ENCODE measurements around the gene COG6. TPM values are rescaled to one million over a fixed set of nuclear protein-coding genes. Genes with fewer than 3 reads are reported as not detected.

The COG6 gene
- total and polyA plus RNA-seq, 2 of the 8 experiments (the other 6 are each of a cell fraction or from before 2014, with no cell fraction given): 8.8 to 22.3 TPM

DNA sequence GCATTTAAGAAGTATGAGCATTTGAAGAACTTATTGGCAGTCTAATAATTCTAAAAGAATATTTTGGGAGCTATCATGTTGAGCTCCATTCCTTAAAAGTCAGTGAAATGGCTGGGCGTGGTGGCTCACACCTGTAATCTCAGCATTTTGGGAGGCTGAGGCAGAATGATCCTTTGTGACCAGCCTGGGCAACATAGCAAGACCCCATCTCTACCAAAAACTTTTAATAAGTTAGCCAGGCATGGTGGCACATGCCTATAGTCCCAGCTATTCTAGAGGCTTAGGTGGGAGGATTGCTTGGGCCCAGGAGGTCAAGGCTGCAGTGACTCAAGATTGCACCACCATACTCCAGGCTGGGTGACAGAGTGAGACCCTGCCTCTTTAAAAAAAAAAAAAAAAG is 8.0 kb downstream of the COG6 start:
- H2BK15ac ChIP-seq (ENCODE audit: low read length): no peak overlapping the region
- no peaks in the 10 kb centered on the region for H3K9me3 ChIP-seq (ENCODE audit: insufficient read depth in 2 of 2, low read depth in 1 of 2, low read length in 1 of 2)
- H2AFZ ChIP-seq (ENCODE audit: low read length): no peak overlapping the region
- H3K4ac ChIP-seq (replicated peaks; ENCODE audit: insufficient read length, low read depth, low read length): no peak overlapping the region
- H3K14ac ChIP-seq (ENCODE audit: insufficient read length): no peak overlapping the region
- peaks cover 0 to 7% (median 0%) of the 10 kb centered on the region in 4 experiments; a peak in 1 of 8 replicates for H3K36me3 ChIP-seq (ENCODE audit: control insufficient read depth in 2 of 4, insufficient read depth in 4 of 4, low read length in 3 of 4)
- no peak for DNase-seq (ENCODE audit: low read depth in 1 of 2, low spot score in 2 of 2)
- no peak overlapping the region for H2BK5ac ChIP-seq (ENCODE audit: low read depth, low read length)
- CTCF ChIA-PET (ENCODE audit: partially characterized antibody): interaction anchor here (1.0 to 1.4 kb wide), 4 partner anchors 16 to 120 kb away, joined by 3 to 5 read pairs (median 3); no protein-coding TSS in a partner anchor
- no peak overlapping the region for H3K23ac ChIP-seq (ENCODE audit: insufficient read length)
- H3K4me3 ChIP-seq (ENCODE audit: extremely low read depth in 1 of 4, insufficient read depth in 2 of 4, low read depth in 3 of 4, low read length in 4 of 4): no peak overlapping the region
- no peaks in the 10 kb centered on the region for H3K27me3 ChIP-seq (replicated peaks in 1 of 4; ENCODE audit: control insufficient read depth in 3 of 4, extremely low read depth in 1 of 4, insufficient read depth in 3 of 4, low read length in 3 of 4)
- no peak overlapping the region for H2BK20ac ChIP-seq (ENCODE audit: low read length)
- H3K56ac ChIP-seq (replicated peaks; ENCODE audit: insufficient read length, low read depth, low read length): no peak overlapping the region
- no peak overlapping the region for H3K9ac ChIP-seq (replicated peaks in 1 of 4; ENCODE audit: extremely low read depth in 1 of 4, low read depth in 3 of 4, low read length in 3 of 4)
- H2BK120ac ChIP-seq (replicated peaks; ENCODE audit: low read depth, low read length): no peak overlapping the region
- no peak overlapping the region for H2BK12ac ChIP-seq (ENCODE audit: low read depth, low read length)
- H3K79me2 ChIP-seq (ENCODE audit: control insufficient read depth in 1 of 2, insufficient read depth in 2 of 2, low read length in 2 of 2): no peaks in the 10 kb centered on the region
- H4K5ac ChIP-seq (ENCODE audit: insufficient read length, low read depth, low read length): no peak overlapping the region
- WGBS, 2 experiments (ENCODE audit: extremely low coverage in 1 of 2, insufficient coverage in 1 of 2, insufficient read length in 1 of 2, insufficient replicate concordance in 2 of 2, low coverage in 1 of 2, low lambda C conversion rate in 2 of 2, missing lambda C conversion rate in 1 of 2): 100% methylated on average over 1 of the region's 1 CpG; no CpG with 5 or more reads in 1 of the 2 experiments
- no peak overlapping the region for H2AK5ac ChIP-seq (ENCODE audit: low read depth, low read length)
- no peak overlapping the region for H4K8ac ChIP-seq (ENCODE audit: extremely low read depth, insufficient read depth, low read length)
- POLR2A ChIA-PET (ENCODE audit: partially characterized antibody): no interaction called here
- no peak for FAIRE-seq
- H3K18ac ChIP-seq (ENCODE audit: extremely low read depth, low read length): no peak overlapping the region
- H3K4me1 ChIP-seq (replicated peaks in 1 of 4; ENCODE audit: control insufficient read depth in 3 of 4, insufficient read depth in 4 of 4, low read length in 3 of 4): no peaks in the 10 kb centered on the region
- H3K23me2 ChIP-seq (ENCODE audit: low read depth, low read length): no peaks in the 10 kb centered on the region
- no peak overlapping the region for H4K91ac ChIP-seq (replicated peaks; ENCODE audit: insufficient read length, low read length)
- no peaks in the 10 kb centered on the region for H4K20me1 ChIP-seq (replicated peaks in 1 of 2; ENCODE audit: control insufficient read depth in 1 of 2, insufficient read depth in 2 of 2, low read length in 2 of 2)
- no peak overlapping the region for H3K27ac ChIP-seq (ENCODE audit: low read depth, low read length)
- TF ChIP-seq POLR2A (IDR thresholded peaks at IDR 0.05; ENCODE audit: control extremely low read depth in 1 of 2, low read depth in 2 of 2, low read length in 2 of 2) (no peak), JUND (IDR thresholded peaks at IDR 0.05; ENCODE audit: low read length) (no peak), CREB1 (IDR thresholded peaks at IDR 0.05) (no peak), NRF1 (IDR thresholded peaks at IDR 0.05; ENCODE audit: low read depth, low read length) (no peak), NANOG (IDR thresholded peaks at IDR 0.05; ENCODE audit: insufficient read depth, low read depth, low read length, poor library complexity, severe bottlenecking) (no peak), RXRA (IDR thresholded peaks at IDR 0.05; ENCODE audit: insufficient read depth, low read depth, low read length) (no peak), ZNF274 (IDR thresholded peaks at IDR 0.05; ENCODE audit: borderline replicate concordance, extremely low read depth, low read length) (no peak), TCF12 (IDR thresholded peaks at IDR 0.05; ENCODE audit: low read depth, low read length) (no peak), SAP30 (IDR thresholded peaks at IDR 0.05; ENCODE audit: insufficient read depth, insufficient replicate concordance, low read length) (no peak), GABPA (IDR thresholded peaks at IDR 0.05; ENCODE audit: borderline replicate concordance, insufficient read depth, low read length) (no peak), PHF8 (conservative IDR thresholded peaks at IDR 0.05; ENCODE audit: low read depth, low read length) (no peak), SIX5 (IDR thresholded peaks at IDR 0.05; ENCODE audit: low read depth, low read length) (no peak), HDAC6 (IDR thresholded peaks at IDR 0.05; ENCODE audit: low read depth, low read length) (no peak), RBBP5 (IDR thresholded peaks at IDR 0.05; ENCODE audit: borderline replicate concordance, low read depth, low read length) (no peak)
- TF ChIP-seq, protein P1, sequence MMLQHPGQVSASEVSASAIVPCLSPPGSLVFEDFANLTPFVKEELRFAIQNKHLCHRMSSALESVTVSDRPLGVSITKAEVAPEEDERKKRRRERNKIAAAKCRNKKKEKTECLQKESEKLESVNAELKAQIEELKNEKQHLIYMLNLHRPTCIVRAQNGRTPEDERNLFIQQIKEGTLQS (IDR thresholded peaks at IDR 0.05; ENCODE audit: insufficient read depth, low read depth, low read length): no peak
- no peaks in the 10 kb centered on the region for H3K79me1 ChIP-seq (ENCODE audit: low read depth, low read length)
- no peak overlapping the region for H3K4me2 ChIP-seq (ENCODE audit: insufficient read depth in 1 of 2, low read depth in 2 of 2, low read length in 2 of 2)
